ENCODE results near the gene SFTPB. TPM values are rescaled to one million over a fixed set of nuclear protein-coding genes. Genes with fewer than 3 reads are reported as not detected.
"Not testable (repeated sequence)": the region's sequence is repeated elsewhere in the genome, so short reads cannot be mapped to it uniquely, and the experiment has no call there.

The SFTPB gene
- total RNA-seq, 1 donor from 2014 or later: not detected

DNA sequence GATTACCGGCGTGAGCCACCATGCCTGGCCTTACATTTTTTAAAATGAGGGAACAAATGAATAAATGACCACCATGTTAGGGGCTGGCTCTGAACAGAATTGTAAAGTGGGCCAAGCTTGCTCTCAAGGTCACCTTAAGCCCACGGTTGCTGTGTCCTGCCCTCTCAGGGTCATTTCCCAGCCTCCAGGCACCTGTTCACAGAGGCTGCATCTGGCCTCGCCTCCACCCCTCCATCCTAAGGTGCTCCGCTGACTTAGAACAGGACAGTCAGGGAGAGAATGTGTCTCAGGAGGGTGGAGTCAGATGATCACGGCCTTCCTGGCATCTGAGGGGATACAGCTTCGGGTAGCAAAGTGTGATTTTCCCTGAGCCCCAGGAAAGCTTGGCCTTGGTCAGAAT, 7.3 kb downstream of the SFTPB start:
- intact Hi-C loops (cut with DNase I): no loop called here
- Histone ChIP-seq H3K36me3 (no peaks in the 10 kb centered on the region), H3K27me3 (no peaks in the 10 kb centered on the region), H3K27ac (no peak overlapping the region), H3K4me1 (peaks cover 10% of the 10 kb centered on the region), H3K9me3 (no peaks in the 10 kb centered on the region), H3K4me3 (no peak overlapping the region)
- TF ChIP-seq POLR2AphosphoS5 (IDR thresholded peaks at IDR 0.05; ENCODE audit: insufficient read depth in 1 of 2, low read depth in 1 of 2) (no peak), POLR2A (IDR thresholded peaks at IDR 0.05) (no peak)
- TF ChIP-seq, protein P1, sequence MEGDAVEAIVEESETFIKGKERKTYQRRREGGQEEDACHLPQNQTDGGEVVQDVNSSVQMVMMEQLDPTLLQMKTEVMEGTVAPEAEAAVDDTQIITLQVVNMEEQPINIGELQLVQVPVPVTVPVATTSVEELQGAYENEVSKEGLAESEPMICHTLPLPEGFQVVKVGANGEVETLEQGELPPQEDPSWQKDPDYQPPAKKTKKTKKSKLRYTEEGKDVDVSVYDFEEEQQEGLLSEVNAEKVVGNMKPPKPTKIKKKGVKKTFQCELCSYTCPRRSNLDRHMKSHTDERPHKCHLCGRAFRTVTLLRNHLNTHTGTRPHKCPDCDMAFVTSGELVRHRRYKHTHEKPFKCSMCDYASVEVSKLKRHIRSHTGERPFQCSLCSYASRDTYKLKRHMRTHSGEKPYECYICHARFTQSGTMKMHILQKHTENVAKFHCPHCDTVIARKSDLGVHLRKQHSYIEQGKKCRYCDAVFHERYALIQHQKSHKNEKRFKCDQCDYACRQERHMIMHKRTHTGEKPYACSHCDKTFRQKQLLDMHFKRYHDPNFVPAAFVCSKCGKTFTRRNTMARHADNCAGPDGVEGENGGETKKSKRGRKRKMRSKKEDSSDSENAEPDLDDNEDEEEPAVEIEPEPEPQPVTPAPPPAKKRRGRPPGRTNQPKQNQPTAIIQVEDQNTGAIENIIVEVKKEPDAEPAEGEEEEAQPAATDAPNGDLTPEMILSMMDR (IDR thresholded peaks at IDR 0.05): no peak
- DNase-seq (ENCODE audit: extremely low spot score in 2 of 2): no peak

DNA sequence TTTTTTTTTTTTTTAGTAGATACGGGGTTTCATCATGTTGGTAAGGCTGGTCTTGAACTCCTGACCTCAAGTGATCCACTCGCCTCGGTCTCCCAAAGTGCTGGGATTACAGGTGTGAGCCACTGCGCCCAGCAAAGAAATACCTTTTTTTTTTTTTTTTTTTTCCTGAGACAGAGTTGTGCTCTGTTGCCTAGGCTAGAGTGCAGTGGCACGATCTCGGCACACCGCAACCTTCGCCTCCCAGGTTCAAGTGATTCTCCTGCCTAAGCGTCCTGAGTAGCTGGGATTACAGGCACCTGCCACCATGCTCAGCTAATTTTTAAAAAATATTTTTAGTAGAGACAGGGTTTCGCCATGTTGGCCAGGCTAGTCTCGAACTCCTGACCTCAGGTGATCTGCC, 7.7 kb downstream of the SFTPB start:
- intact Hi-C loops (cut with DNase I); H3K4me1 ChIP-seq; H3K4me3 ChIP-seq; H3K27me3 ChIP-seq; DNase-seq (ENCODE audit: extremely low spot score in 2 of 2); H3K36me3 ChIP-seq; H3K9me3 ChIP-seq; H3K27ac ChIP-seq: not testable (repeated sequence)

DNA sequence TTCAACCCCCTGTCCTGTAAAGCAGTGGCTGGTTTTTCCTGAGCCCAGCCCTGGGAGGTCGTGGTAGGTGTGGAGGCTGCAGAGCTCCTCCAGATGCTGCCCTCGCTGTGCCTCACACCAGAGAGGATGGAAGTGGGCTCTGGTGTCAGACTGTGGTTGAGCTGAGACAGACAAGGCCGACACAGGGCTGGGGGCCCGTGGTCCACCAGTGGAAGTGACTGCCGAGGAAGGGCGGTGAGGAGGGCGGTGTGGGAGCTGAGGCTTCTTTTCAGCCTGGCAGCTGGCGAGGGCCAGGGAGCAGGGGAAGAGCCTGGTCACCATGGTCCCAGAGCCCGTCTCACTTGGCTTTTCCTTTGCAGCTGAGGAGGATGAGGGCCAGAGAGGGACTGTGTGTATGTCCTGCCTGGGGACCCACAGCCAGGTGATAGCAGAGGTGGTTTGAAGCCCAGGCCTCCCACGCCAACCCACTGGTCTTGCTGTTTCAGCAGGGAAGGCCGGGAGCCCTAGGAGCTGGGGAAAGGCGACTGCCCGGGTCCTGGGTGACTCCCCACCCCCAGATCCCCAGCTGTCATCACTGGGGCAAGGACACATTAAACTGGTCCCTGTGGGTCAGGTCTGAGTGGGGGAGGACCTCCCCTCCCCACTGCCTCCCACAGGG, 8.5 kb downstream of the SFTPB start:
- H3K27ac ChIP-seq: no peak overlapping the region

DNA sequence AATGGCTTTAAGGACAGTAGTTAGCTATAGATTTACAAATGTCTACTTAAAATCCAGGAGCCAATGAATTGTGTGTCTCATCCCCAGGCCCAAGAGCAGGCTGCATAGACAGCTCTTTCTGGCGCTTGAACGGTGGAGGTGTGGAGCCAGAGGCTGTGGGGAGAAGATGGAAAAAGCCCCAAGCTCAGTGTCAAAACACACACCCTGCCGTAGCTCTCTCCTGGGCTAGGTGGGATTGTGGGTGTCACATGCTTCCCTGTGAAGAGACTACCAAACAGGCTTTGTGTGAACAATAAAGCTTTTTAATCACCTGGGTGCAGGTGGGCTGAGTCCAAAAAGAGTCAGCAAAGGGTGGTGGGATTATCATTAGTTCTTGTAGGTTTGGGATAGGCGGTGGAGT, 10.6 kb downstream of the SFTPB start:
- DNase-seq (ENCODE audit: extremely low spot score in 2 of 2); H3K4me3 ChIP-seq; H3K4me1 ChIP-seq; H3K36me3 ChIP-seq; H3K9me3 ChIP-seq; H3K27me3 ChIP-seq; intact Hi-C loops (cut with DNase I); H3K27ac ChIP-seq: not testable (repeated sequence)

More for the DNA sequence above, 8.5 kb downstream of the SFTPB start:
- Histone ChIP-seq H3K36me3 (no peaks in the 10 kb centered on the region), H3K4me3 (no peak overlapping the region), H3K4me1 (peaks cover 10% of the 10 kb centered on the region), H3K9me3 (no peaks in the 10 kb centered on the region), H3K27me3 (no peaks in the 10 kb centered on the region)
- TF ChIP-seq, protein P1 (IDR thresholded peaks at IDR 0.05): no peak
- no peak for TF ChIP-seq POLR2AphosphoS5 (IDR thresholded peaks at IDR 0.05; ENCODE audit: insufficient read depth in 1 of 2, low read depth in 1 of 2)
- no peak for TF ChIP-seq POLR2A (IDR thresholded peaks at IDR 0.05)
- no peak for DNase-seq (ENCODE audit: extremely low spot score in 2 of 2)
- intact Hi-C loops (cut with DNase I): no loop called here

DNA sequence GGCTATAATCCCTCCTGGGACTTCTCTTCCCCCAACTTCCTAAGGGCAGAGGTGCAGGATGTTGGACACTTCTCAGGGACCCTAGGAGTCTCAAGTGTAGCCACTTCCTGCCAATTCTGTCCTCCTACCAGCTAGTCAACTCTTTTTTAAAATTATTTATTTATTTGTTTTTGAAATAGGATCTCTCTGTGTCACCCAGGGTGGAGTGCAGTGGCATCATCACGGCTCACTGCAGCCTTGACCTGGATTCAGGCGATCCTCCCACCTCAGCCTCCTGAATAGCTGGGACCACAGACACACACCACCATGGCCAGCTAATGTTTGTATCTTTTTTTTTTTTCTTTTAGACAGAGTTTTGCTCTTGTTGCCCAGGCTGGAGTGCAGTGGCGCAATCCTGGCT, 11.5 kb downstream of the SFTPB start:
- Histone ChIP-seq H3K27ac (no peak overlapping the region), H3K36me3 (peaks cover 0 to 11% of the 10 kb centered on the region in 2 donors), H3K4me1 (peaks cover 3% of the 10 kb centered on the region), H3K27me3 (no peaks in the 10 kb centered on the region), H3K4me3 (no peak overlapping the region), H3K9me3 (no peaks in the 10 kb centered on the region)
- DNase-seq (ENCODE audit: extremely low spot score in 2 of 2): no peak
- TF ChIP-seq, protein P1 (IDR thresholded peaks at IDR 0.05): no peak
- TF ChIP-seq POLR2A (IDR thresholded peaks at IDR 0.05) (no peak), POLR2AphosphoS5 (IDR thresholded peaks at IDR 0.05; ENCODE audit: insufficient read depth in 1 of 2, low read depth in 1 of 2) (no peak)
- intact Hi-C loops (cut with DNase I): no loop called here

DNA sequence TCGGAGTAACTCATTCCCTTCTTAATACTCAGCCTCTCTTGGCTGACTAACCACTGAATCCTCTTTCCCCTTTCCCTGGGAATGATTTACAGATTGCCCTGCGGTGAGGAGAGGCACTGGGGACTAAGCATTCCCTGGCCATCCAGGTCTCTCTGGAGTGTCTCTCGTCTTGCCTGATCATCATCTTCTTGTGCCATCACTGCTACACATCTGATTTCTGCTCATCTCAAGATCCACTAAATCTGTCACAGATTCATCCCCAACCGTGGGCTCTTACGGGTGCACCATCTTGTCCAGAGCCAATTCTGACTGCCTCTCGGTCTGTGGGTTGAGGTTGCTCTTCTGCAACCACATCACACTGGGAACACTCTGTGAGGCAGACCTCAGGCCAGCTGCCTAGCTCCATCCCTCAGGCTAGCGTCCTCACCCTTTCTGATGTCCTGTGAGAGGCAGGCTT, 12.0 kb downstream of the SFTPB start:
- Histone ChIP-seq H3K36me3 (peaks cover 0 to 15% of the 10 kb centered on the region in 2 donors), H3K4me1 (no peaks in the 10 kb centered on the region), H3K4me3 (no peak overlapping the region), H3K27ac (no peak overlapping the region), H3K27me3 (no peaks in the 10 kb centered on the region), H3K9me3 (no peaks in the 10 kb centered on the region)
- intact Hi-C loops (cut with DNase I): no loop called here
- no peak for DNase-seq (ENCODE audit: extremely low spot score in 2 of 2)
- TF ChIP-seq, protein P1 (IDR thresholded peaks at IDR 0.05): no peak
- TF ChIP-seq POLR2AphosphoS5 (IDR thresholded peaks at IDR 0.05; ENCODE audit: insufficient read depth in 1 of 2, low read depth in 1 of 2) (no peak), POLR2A (IDR thresholded peaks at IDR 0.05) (no peak)

Data from vagina (tissue), 2 donors.